Measurements from ENCODE around the gene CYP4B1.

CYP4B1 gene

DNA sequence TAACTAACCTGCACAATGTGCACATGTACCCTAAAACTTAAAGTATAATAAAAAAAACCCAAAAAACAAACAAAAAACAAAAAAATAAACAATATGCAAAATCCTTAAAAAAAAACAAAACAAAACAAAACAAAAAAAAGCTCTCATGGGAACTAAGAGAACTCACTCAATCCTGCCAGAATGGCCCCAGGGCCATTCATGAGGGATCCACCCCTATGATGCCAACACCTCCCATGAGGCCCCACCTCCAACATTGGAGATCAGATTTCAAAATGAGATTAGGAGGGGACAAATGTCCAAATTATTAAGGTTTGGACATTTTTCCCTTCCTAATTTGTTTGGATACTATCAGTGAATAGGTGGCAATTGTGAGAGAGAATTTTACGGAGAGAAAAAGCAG, 10.2 kb downstream of the CYP4B1 start:
- Histone ChIP-seq H3K27ac (ENCODE audit: low read length) (no peak overlapping the region), H3K9me3 (ENCODE audit: control insufficient read depth, low read depth, low read length) (no peaks in the 10 kb centered on the region), H3K9ac (ENCODE audit: low read length) (no peak overlapping the region), H3K4me3 (ENCODE audit: low read length) (no peak overlapping the region), H3K4me1 (ENCODE audit: control insufficient read depth, low read depth, low read length) (peaks cover 3% of the 10 kb centered on the region), H3K27me3 (ENCODE audit: control insufficient read depth, insufficient read depth, low read length) (no peaks in the 10 kb centered on the region), H3K36me3 (ENCODE audit: control insufficient read depth, low read depth, low read length) (no peaks in the 10 kb centered on the region)

DNA sequence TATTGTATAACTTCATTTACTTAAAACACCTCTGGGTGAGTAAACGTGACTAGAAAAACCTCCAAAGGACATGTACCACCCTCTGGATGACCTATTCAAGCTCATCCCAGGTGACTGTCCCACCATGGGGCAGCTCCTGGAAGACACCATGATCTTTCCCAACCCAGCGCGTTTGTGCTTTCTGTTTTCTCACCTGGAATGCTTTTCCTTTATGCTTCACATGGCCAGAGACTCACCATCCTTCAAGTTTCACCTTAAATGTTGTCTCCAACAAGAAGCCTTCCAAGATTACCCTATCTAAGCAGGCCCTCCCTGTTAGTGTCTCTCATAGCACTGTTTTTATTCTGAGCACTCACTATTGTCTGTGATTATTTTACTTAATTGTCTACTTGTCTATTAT, 11.1 kb downstream of the CYP4B1 start:
- Histone ChIP-seq H3K27ac (ENCODE audit: low read length) (no peak overlapping the region), H3K4me3 (ENCODE audit: low read length) (no peak overlapping the region), H3K9me3 (ENCODE audit: control insufficient read depth, low read depth, low read length) (no peaks in the 10 kb centered on the region), H3K36me3 (ENCODE audit: control insufficient read depth, low read depth, low read length) (no peaks in the 10 kb centered on the region), H3K27me3 (ENCODE audit: control insufficient read depth, insufficient read depth, low read length) (no peaks in the 10 kb centered on the region), H3K9ac (ENCODE audit: low read length) (no peak overlapping the region), H3K4me1 (ENCODE audit: control insufficient read depth, low read depth, low read length) (peaks cover 3% of the 10 kb centered on the region)

DNA sequence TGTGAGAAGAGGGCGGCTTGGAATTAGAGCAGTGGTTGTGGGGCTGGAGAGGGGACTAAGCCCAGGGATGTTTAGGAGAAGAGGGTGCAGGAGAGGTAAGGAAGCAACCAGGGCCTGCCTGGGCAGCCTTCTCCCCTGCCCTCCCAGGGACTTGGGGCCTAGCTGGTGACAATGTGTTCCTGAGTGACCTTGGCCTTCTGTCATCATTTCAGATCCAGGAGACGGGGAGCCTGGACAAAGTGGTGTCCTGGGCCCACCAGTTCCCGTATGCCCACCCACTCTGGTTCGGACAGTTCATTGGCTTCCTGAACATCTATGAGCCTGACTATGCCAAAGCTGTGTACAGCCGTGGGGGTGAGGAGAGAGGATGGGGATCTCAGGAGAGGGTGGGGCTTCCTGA, 11.8 kb downstream of the CYP4B1 start:
- no peak overlapping the region for H3K9ac ChIP-seq (ENCODE audit: low read length)
- no peaks in the 10 kb centered on the region for H3K36me3 ChIP-seq (ENCODE audit: control insufficient read depth, low read depth, low read length)
- H3K27ac ChIP-seq (ENCODE audit: low read length) = no peak overlapping the region
- no peaks in the 10 kb centered on the region for H3K9me3 ChIP-seq (ENCODE audit: control insufficient read depth, low read depth, low read length)
- H3K27me3 ChIP-seq (ENCODE audit: control insufficient read depth, insufficient read depth, low read length) = no peaks in the 10 kb centered on the region
- H3K4me3 ChIP-seq (ENCODE audit: low read length) = no peak overlapping the region
- H3K4me1 ChIP-seq (ENCODE audit: control insufficient read depth, low read depth, low read length) = peaks cover 3% of the 10 kb centered on the region

DNA sequence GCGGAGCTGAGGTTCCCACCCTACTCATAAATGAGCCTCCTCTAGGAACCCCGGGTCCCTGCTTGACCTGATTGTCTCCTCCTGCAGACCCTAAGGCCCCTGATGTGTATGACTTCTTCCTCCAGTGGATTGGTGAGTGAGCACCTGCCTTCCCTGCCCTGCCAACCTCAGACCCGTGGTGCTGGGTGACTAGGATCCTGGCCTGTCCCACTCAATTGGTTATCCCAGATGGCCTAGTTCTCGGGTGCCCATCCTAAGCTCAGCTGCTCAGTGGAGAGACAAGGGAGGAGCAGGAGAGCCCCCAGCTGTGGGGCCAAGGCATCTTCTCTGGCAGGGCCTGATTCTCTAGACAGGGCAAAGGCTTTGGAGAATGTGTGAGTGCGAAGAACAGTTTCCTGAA, 12.2 kb downstream of the CYP4B1 start:
- Histone ChIP-seq H3K27ac (ENCODE audit: low read length) (no peak overlapping the region), H3K4me1 (ENCODE audit: control insufficient read depth, low read depth, low read length) (peaks cover 3% of the 10 kb centered on the region), H3K9me3 (ENCODE audit: control insufficient read depth, low read depth, low read length) (no peaks in the 10 kb centered on the region), H3K36me3 (ENCODE audit: control insufficient read depth, low read depth, low read length) (no peaks in the 10 kb centered on the region), H3K4me3 (ENCODE audit: low read length) (no peak overlapping the region), H3K27me3 (ENCODE audit: control insufficient read depth, insufficient read depth, low read length) (no peaks in the 10 kb centered on the region), H3K9ac (ENCODE audit: low read length) (no peak overlapping the region)

DNA sequence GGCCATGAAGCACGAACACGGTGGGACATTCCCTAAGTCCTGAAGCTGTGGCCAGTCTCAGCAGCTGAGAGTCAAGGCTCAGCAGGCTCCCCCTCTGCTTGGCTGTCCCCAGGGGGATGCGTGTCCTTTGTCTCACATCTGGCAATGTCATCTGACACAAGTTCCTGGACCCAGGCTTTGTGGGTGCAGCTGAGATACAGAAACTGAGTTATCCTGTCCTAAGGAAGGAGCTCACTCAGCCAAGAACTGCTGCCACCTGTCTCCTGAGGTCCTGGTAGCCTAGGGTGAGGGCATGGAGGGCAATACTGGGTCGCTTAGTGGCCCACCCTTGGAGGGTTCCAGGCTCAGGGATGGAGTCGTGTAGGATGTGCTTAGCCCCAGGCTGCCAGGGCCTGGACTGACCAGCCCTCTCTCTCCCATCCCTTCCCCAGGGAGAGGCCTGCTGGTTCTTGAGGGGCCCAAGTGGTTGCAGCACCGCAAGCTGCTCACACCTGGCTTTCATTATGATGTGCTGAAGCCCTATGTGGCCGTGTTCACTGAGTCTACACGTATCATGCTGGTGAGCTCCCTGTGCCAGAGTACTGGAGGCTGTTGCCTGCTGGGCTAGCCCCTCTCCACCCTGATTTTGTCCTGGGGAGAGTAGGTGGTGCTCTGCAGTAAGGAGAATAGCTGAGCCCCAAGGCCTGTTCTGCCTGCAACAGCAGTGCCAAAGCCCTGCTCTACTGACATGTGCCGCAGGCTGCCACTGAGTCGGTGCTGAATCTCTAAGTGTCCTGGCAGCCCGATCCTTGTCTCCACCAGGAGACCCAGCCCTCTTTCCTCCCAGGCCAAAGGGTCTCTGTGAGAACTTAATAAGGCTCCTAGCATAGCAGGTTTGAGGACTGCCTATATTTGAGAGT, 13.5 kb downstream of the CYP4B1 start:
- Histone ChIP-seq H3K9ac (ENCODE audit: low read length) (no peak overlapping the region), H3K4me3 (ENCODE audit: low read length) (no peak overlapping the region), H3K4me1 (ENCODE audit: control insufficient read depth, low read depth, low read length) (no peaks in the 10 kb centered on the region), H3K27ac (ENCODE audit: low read length) (no peak overlapping the region), H3K27me3 (ENCODE audit: control insufficient read depth, insufficient read depth, low read length) (no peaks in the 10 kb centered on the region), H3K36me3 (ENCODE audit: control insufficient read depth, low read depth, low read length) (no peaks in the 10 kb centered on the region), H3K9me3 (ENCODE audit: control insufficient read depth, low read depth, low read length) (no peaks in the 10 kb centered on the region)

DNA sequence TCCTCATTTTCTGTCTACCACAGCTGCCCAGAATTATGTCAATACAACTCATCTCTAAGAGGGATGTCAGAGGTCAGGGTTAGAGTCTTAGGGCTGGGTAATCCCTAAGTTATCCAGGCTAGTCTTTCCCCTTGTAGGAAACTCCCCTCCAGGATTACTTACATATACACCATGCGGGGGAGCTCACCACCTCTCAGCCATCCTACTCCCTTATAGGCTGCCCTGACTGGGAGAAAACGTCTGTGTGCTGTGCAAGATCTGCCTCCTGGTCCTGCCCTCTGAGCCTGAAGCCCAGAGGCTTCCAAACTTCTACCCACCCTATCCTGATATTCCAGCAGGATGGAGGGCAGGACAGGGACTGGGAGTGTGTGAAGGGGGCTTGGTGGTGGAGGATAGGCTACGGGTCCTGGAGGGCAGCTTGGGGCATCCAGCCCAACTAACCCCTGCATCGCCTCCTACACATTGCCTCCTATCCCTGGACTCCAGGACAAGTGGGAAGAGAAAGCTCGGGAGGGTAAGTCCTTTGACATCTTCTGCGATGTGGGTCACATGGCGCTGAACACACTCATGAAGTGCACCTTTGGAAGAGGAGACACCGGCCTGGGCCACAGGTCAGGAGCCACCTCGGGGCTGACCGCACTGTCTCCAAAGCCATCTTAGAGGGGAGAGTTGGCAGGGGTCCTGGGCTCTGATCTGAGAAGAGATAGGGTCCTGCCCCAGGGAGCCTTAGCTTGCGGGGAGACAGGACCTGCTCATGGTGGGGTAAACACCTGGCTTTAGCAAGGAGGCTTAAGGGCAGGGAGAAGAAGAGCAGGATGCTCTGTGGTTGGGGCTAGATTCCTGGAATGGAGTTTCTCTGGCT, 14.4 kb downstream of the CYP4B1 start:
- Histone ChIP-seq H3K4me1 (ENCODE audit: control insufficient read depth, low read depth, low read length) (no peaks in the 10 kb centered on the region), H3K27ac (ENCODE audit: low read length) (no peak overlapping the region), H3K27me3 (ENCODE audit: control insufficient read depth, insufficient read depth, low read length) (no peaks in the 10 kb centered on the region), H3K4me3 (ENCODE audit: low read length) (no peak overlapping the region), H3K36me3 (ENCODE audit: control insufficient read depth, low read depth, low read length) (no peaks in the 10 kb centered on the region), H3K9me3 (ENCODE audit: control insufficient read depth, low read depth, low read length) (no peaks in the 10 kb centered on the region), H3K9ac (ENCODE audit: low read length) (no peak overlapping the region)

DNA sequence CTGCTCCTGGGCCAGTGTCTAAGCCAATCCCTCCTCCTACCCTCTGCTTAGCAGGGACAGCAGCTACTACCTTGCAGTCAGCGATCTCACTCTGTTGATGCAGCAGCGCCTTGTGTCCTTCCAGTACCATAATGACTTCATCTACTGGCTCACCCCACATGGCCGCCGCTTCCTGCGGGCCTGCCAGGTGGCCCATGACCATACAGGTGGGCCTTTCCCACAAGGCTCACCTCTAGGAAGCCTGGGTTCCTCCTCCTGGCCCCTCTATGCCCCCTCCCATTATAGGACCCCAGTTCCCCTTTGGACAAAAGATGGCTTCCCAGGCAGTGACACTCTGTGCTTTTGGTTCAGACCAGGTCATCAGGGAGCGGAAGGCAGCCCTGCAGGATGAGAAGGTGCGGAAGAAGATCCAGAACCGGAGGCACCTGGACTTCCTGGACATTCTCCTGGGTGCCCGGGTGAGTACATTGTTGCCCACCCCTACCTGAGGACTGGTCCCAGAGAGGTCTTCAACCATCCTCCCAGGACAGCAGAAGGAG, 15.1 kb downstream of the CYP4B1 start:
- no peaks in the 10 kb centered on the region for H3K36me3 ChIP-seq (ENCODE audit: control insufficient read depth, low read depth, low read length)
- H3K27ac ChIP-seq (ENCODE audit: low read length) = no peak overlapping the region
- H3K4me3 ChIP-seq (ENCODE audit: low read length) = no peak overlapping the region
- no peaks in the 10 kb centered on the region for H3K4me1 ChIP-seq (ENCODE audit: control insufficient read depth, low read depth, low read length)
- no peaks in the 10 kb centered on the region for H3K27me3 ChIP-seq (ENCODE audit: control insufficient read depth, insufficient read depth, low read length)
- H3K9ac ChIP-seq (ENCODE audit: low read length) = no peak overlapping the region
- no peaks in the 10 kb centered on the region for H3K9me3 ChIP-seq (ENCODE audit: control insufficient read depth, low read depth, low read length)

DNA sequence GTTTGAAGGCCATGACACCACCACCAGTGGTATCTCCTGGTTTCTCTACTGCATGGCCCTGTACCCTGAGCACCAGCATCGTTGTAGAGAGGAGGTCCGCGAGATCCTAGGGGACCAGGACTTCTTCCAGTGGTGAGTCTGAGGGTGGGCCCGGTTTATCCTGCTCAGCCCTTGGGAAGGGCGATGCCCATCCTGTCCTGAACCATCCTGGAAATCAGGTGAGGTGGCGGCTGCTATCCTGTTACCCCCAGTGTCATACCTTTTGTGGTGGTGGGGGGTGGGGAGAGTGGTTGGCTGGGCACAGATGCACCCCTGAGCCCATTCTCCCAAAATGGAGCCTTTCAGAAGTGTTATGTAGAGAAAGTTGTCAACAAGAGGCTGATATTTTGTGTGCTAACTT, 16.3 kb downstream of the CYP4B1 start:
- H3K9ac ChIP-seq (ENCODE audit: low read length) = no peak overlapping the region
- H3K4me1 ChIP-seq (ENCODE audit: control insufficient read depth, low read depth, low read length) = no peaks in the 10 kb centered on the region
- H3K9me3 ChIP-seq (ENCODE audit: control insufficient read depth, low read depth, low read length) = no peaks in the 10 kb centered on the region
- no peaks in the 10 kb centered on the region for H3K36me3 ChIP-seq (ENCODE audit: control insufficient read depth, low read depth, low read length)
- no peaks in the 10 kb centered on the region for H3K27me3 ChIP-seq (ENCODE audit: control insufficient read depth, insufficient read depth, low read length)
- H3K27ac ChIP-seq (ENCODE audit: low read length) = no peak overlapping the region
- no peak overlapping the region for H3K4me3 ChIP-seq (ENCODE audit: low read length)

DNA sequence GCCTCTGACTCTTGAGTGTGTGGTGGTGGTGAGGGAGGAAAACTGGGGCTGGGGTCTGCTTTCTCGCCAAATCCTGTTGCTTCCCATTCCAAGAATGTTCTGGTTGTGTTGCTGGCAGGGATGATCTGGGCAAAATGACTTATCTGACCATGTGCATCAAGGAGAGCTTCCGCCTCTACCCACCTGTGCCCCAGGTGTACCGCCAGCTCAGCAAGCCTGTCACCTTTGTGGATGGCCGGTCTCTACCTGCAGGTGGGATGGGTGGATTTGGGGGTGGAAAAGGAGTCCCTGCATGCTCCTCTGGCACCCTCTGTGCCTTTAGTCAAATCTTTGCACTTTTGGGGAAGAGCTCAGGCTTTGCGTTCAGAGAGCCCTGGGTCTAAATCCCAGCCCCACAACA, 18.1 kb downstream of the CYP4B1 start:
- H3K4me3 ChIP-seq (ENCODE audit: low read length) = no peak overlapping the region
- H3K9me3 ChIP-seq (ENCODE audit: control insufficient read depth, low read depth, low read length) = no peaks in the 10 kb centered on the region
- no peaks in the 10 kb centered on the region for H3K27me3 ChIP-seq (ENCODE audit: control insufficient read depth, insufficient read depth, low read length)
- no peak overlapping the region for H3K9ac ChIP-seq (ENCODE audit: low read length)
- no peaks in the 10 kb centered on the region for H3K4me1 ChIP-seq (ENCODE audit: control insufficient read depth, low read depth, low read length)
- H3K27ac ChIP-seq (ENCODE audit: low read length) = no peak overlapping the region
- H3K36me3 ChIP-seq (ENCODE audit: control insufficient read depth, low read depth, low read length) = no peaks in the 10 kb centered on the region

DNA sequence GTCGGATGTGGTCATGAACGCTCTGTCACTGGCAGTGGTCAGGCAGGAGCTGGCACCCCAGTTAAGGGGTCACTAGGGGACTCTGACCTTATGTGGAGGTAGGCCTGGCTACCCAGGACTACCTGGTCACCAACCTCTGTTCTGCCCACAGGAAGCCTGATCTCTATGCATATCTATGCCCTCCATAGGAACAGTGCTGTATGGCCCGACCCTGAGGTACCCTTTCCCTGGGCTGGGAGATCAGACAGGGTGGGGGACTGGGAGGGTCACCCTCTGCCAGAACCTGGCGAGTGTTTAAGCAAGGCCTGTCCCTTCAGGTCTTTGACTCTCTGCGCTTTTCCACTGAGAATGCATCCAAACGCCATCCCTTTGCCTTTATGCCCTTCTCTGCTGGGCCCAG, 19.0 kb downstream of the CYP4B1 start:
- Histone ChIP-seq H3K27me3 (ENCODE audit: control insufficient read depth, insufficient read depth, low read length) (no peaks in the 10 kb centered on the region), H3K36me3 (ENCODE audit: control insufficient read depth, low read depth, low read length) (no peaks in the 10 kb centered on the region), H3K4me3 (ENCODE audit: low read length) (no peak overlapping the region), H3K27ac (ENCODE audit: low read length) (no peak overlapping the region), H3K4me1 (ENCODE audit: control insufficient read depth, low read depth, low read length) (peaks cover 7% of the 10 kb centered on the region), H3K9me3 (ENCODE audit: control insufficient read depth, low read depth, low read length) (no peaks in the 10 kb centered on the region), H3K9ac (ENCODE audit: low read length) (no peak overlapping the region)

DNA sequence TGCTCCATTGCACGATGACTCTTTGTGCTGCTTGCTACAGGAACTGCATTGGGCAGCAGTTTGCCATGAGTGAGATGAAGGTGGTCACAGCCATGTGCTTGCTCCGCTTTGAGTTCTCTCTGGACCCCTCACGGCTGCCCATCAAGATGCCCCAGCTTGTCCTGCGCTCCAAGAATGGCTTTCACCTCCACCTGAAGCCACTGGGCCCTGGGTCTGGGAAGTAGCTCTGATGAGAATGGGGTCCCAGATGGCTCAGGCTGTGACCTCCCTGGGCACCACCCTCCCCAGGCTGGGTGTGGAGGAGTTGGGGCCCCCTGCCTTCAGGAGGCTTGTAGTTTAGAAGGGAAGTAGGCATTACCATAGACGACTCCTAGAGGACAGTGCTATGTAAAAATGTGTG, 19.7 kb downstream of the CYP4B1 start:
- H3K27ac ChIP-seq (ENCODE audit: low read length) = no peak overlapping the region
- no peak overlapping the region for H3K4me3 ChIP-seq (ENCODE audit: low read length)

More for the DNA sequence above, 19.7 kb downstream of the CYP4B1 start:
- no peaks in the 10 kb centered on the region for H3K36me3 ChIP-seq (ENCODE audit: control insufficient read depth, low read depth, low read length)
- peaks cover 11% of the 10 kb centered on the region for H3K4me1 ChIP-seq (ENCODE audit: control insufficient read depth, low read depth, low read length)
- no peaks in the 10 kb centered on the region for H3K9me3 ChIP-seq (ENCODE audit: control insufficient read depth, low read depth, low read length)
- no peaks in the 10 kb centered on the region for H3K27me3 ChIP-seq (ENCODE audit: control insufficient read depth, insufficient read depth, low read length)
- no peak overlapping the region for H3K9ac ChIP-seq (ENCODE audit: low read length)

All from iPS-18a (cell line).